K562 (cell line): ENCODE measurements around the gene NTRK2. TPM values are rescaled to one million over a fixed set of nuclear protein-coding genes. Genes with fewer than 3 reads are reported as not detected.

Experiments used
- ATAC-seq: fragments of 200-7000 bp; cut with Tn5 transposase; 3 replicates; pipeline ENCODE4 v1.9.1; 2020; ENCODE audit warnings: moderate library complexity
- BruUV-seq: library from RNA; stranded (reverse); fragments of 400-500 nt; replicated peaks from 2 replicates; lab custom pipeline; 2021; lab: Mats Ljungman, UMichigan
- CTCF ChIA-PET: fragments of 300-600 bp; formaldehyde crosslinking; extraction: SDS; loops from one replicate; lab custom pipeline; 2021; ENCODE audit warnings: low intra/inter-chr PET ratio; lab: Yijun Ruan, JAX
- POLR2A ChIA-PET: fragments of 300-600, 350-650 bp; sonication (Branson Sonifier 250); formaldehyde crosslinking; extraction: SDS; loops from one replicate; lab custom pipeline; 2021; ENCODE audit warnings: antibody characterized with exemption, inconsistent platforms; lab: Yijun Ruan, JAX
- DNase-seq, 4 experiments: peaks; one replicate each; pipeline versions ENCODE4 v3.0.0 to v3.0.0-alpha.2; 2011 to 2018; ENCODE audit warnings: low spot score in 3 of 4, mixed read lengths in 3 of 4; ENCODE audit errors: extremely low read depth in 1 of 4
- FAIRE-seq: peaks from 2 replicates; lab custom pipeline; 2011; peaks lifted over from hg19 to GRCh38; lab: Jason Lieb, UNC
- H2AFZ ChIP-seq: 2 replicates; pipeline ENCODE4 v1.6.0; 2011; ENCODE audit warnings: low read depth, low read length, control low read depth, inconsistent platforms
- H3K27ac ChIP-seq: fragments of 200-600 bp; 3 replicates; pipeline ENCODE4 v1.8.0; 2011; ENCODE audit warnings: low read depth, mild to moderate bottlenecking, control low read depth, inconsistent platforms, low read length, moderate library complexity, mixed read lengths; ENCODE audit errors: extremely low read depth
- H3K27me3 ChIP-seq, 2 experiments: fragments of 300-600 bp in 1 of 2; 2 replicates in 1 of 2; 3 replicates in 1 of 2; pipeline versions ENCODE4 v1.6.0 to v1.8.0; 2011; ENCODE audit warnings: inconsistent platforms in 2 of 2, low read length in 2 of 2, mild to moderate bottlenecking in 1 of 2, mixed read lengths in 1 of 2, moderate library complexity in 1 of 2; ENCODE audit not compliant: control insufficient read depth in 2 of 2, insufficient read depth in 2 of 2
- H3K36me3 ChIP-seq: fragments of 300-600 bp; 3 replicates; pipeline ENCODE4 v1.8.0; 2011; ENCODE audit warnings: mild to moderate bottlenecking, low read length, inconsistent platforms; ENCODE audit not compliant: control insufficient read depth, insufficient read depth
- H3K4me1 ChIP-seq, 2 experiments: fragments of 200-600 bp in 1 of 2; replicated peaks in 1 of 2; 2 replicates in 1 of 2; 3 replicates in 1 of 2; pipeline versions ENCODE4 v1.5.1 to v1.8.0; 2011; ENCODE audit warnings: inconsistent platforms in 2 of 2, low read length in 2 of 2, mild to moderate bottlenecking in 1 of 2, mixed read lengths in 1 of 2, moderate library complexity in 1 of 2; ENCODE audit not compliant: control insufficient read depth in 2 of 2, insufficient read depth in 2 of 2
- H3K4me2 ChIP-seq: 2 replicates; pipeline ENCODE4 v1.6.1; 2011; ENCODE audit warnings: low read length, control low read depth, inconsistent platforms, mixed read lengths; ENCODE audit not compliant: insufficient read depth
- H3K4me3 ChIP-seq: fragments of 200-600 bp; sonication (generic), shearing (Covaris generic); 2 replicates; pipeline ENCODE4 v1.5.1; 2016; ENCODE audit warnings: control low read depth, inconsistent platforms
- H3K79me2 ChIP-seq: fragments of 200-600 bp; 3 replicates; pipeline ENCODE4 v1.8.0; 2011; ENCODE audit warnings: low read length, inconsistent platforms; ENCODE audit not compliant: control insufficient read depth, insufficient read depth
- H3K9ac ChIP-seq, 2 experiments: 2 replicates each; pipeline versions ENCODE4 v1.6.0 to v1.6.1; 2011; ENCODE audit warnings: low read depth in 2 of 2, low read length in 2 of 2, control low read depth in 1 of 2, inconsistent platforms in 1 of 2, mild to moderate bottlenecking in 1 of 2, mixed read lengths in 1 of 2; ENCODE audit not compliant: insufficient read depth in 1 of 2
- H3K9me1 ChIP-seq: one replicate; pipeline ENCODE4 v1.6.0; 2011; ENCODE audit warnings: inconsistent platforms, mild to moderate bottlenecking, low read length, moderate library complexity; ENCODE audit not compliant: control insufficient read depth, insufficient read depth
- H3K9me3 ChIP-seq: replicated peaks from 2 replicates; pipeline ENCODE4 v1.5.1; 2011; ENCODE audit warnings: low read depth, low read length, inconsistent platforms; ENCODE audit not compliant: control insufficient read depth, insufficient read depth
- H4K20me1 ChIP-seq: replicated peaks from 2 replicates; pipeline ENCODE4 v1.6.1; 2011; ENCODE audit warnings: low read length, inconsistent platforms, mixed read lengths; ENCODE audit not compliant: control insufficient read depth, insufficient read depth
- HNRNPLL ChIP-seq: fragments of 200-400 bp; formaldehyde crosslinking; IDR thresholded peaks from 2 replicates; pipeline ENCODE4 v1.6.1; 2017; ENCODE audit warnings: low read length, low read depth, mild to moderate bottlenecking; ENCODE audit not compliant: poor library complexity, severe bottlenecking
- RHOXF2B ChIP-seq: fragments of 250-450 bp; sonication (Bioruptor Pico); conservative IDR thresholded peaks from 2 replicates; pipeline ENCODE4 v1.5.1; 2021
- ZNF740 ChIP-seq, 3 experiments: fragments of 200-800 bp in 1 of 3; sonication (Bioruptor generic) in 1 of 3; sonication (generic) in 1 of 3; formaldehyde crosslinking in 1 of 3; IDR thresholded peaks; 2 replicates each; pipeline versions ENCODE4 v1.6.1 to v1.8.0; 2016 to 2022; ENCODE audit warnings: mild to moderate bottlenecking in 2 of 3, missing compliant biosample characterization in 2 of 3, missing genetic modification characterization in 2 of 3, missing genetic modification reagents in 1 of 3
- WGBS: fragments of 100-300 bp; shearing (Covaris generic); methylation state at CpG from one replicate; pipeline ENCODE4 v1.1.6; 2016; ENCODE audit warnings: low coverage, mixed read lengths; ENCODE audit not compliant: insufficient coverage; ENCODE audit errors: missing lambda C conversion rate; 5-methylcytosine and 5-hydroxymethylcytosine counted together
- in situ Hi-C: fragments of 300-500 bp; cut with MboI; formaldehyde crosslinking; loops from 4 replicates; pipeline ENCODE4 v1.15.0; 2018; ENCODE audit warnings: inconsistent platforms, mixed read lengths
- intact Hi-C: fragments of 100-400 bp; cut with micrococcal nuclease; formaldehyde crosslinking; loops from 2 replicates; pipeline ENCODE4 v1.14.2; 2022
- polyA plus RNA-seq, 8 experiments: library from polyadenylated mRNA; depleted of rRNA in 4 of 8; stranded (reverse) in 5 of 8; unstranded in 3 of 8; fragments of >200 nt; fragmentation: Nextera tagmentation in 2 of 8; fragmentation: Illumina TruSeq in 1 of 8; extraction: Ambion mirVana in 2 of 8; extraction: Trizol in 1 of 8; gene quantifications; 2 replicates each; pipeline versions ENCODE4 v1.2.1 to v1.2.3, GENCODE V29; 2011 to 2014; ENCODE audit warnings: inconsistent platforms in 1 of 8, missing spikeins in 1 of 8
- total RNA-seq, 7 experiments: library from RNA; depleted of rRNA in 6 of 7; stranded (reverse); fragments of >200 nt in 6 of 7; fragmentation: Illumina TruSeq in 2 of 7; extraction: Trizol in 2 of 7; gene quantifications; 2 replicates each; pipeline versions ENCODE4 v1.2.1 to v1.2.3, GENCODE V29; 2011 to 2021; ENCODE audit warnings: low replicate concordance in 1 of 7
- TF ChIP-seq, protein P1 (sequence below): sonication (generic); formaldehyde crosslinking; IDR thresholded peaks from 2 replicates; pipeline ENCODE4 v1.8.1; 2022; ENCODE audit warnings: missing genetic modification reagents
- TF ChIP-seq, protein P2 (sequence below): fragments of 250-450 bp; sonication (Bioruptor Pico); IDR thresholded peaks from 2 replicates; pipeline ENCODE4 v1.4.0; 2020; ENCODE audit warnings: mild to moderate bottlenecking, moderate library complexity
- TF ChIP-seq, protein P3 (sequence below): fragments of 450-650 bp; IDR thresholded peaks from one replicate; pipeline ENCODE4 v1.6.1; 2018; ENCODE audit warnings: mild to moderate bottlenecking, moderate library complexity; ENCODE audit not compliant: partially characterized antibody

NTRK2 gene
- total and polyA plus RNA-seq, 9 of the 15 experiments (the other 6 are each of a cell fraction or from before 2014, with no cell fraction given), result not detected

DNA sequence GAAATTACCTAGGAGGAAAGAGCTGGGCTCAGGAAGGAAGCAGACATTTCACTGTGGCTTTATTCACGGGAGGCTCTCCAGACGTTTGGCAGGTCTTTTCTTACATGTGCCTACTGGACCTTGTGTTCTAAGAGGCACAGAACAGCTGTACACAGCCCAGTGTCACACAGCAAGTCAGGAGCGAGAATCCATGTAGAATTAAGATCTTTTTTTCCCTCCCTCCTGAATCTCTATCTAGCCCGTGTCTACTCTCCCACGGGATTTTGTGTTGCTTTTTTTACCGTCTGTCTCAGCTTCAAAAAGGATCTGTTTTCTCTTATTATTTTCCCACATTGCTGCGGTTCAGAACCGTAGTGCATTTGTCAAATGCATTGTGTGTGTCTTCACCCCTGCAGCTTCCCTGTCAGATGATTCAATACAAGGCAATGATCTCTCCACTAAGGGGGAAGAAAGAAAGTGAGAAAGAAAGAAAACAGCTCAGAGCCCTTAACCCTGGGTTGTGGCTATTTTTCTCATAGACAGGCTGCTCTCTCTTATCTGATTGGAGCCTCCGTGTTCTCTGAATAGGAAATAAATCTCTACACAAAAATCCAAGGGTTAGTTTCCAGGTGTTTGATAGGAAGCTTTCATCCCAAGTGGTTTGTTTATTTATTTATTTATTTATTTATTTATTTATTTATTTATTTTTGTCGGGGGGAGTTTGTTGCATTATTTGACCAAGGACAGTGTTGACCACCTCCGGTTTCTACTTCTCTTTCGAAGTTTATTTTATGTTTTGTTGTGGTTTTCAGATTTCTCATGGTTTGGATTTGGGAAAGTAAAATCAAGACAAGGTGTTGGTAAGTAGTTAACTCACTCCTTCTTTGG lies 191.0 kb downstream of the NTRK2 start:
- no peaks in the 10 kb centered on the region for H3K4me1 ChIP-seq
- ChIA-PET POLR2A (interaction anchor here (0.6 kb wide), 1 partner anchor 185 kb away, joined by 3 read pairs; no protein-coding TSS in a partner anchor), CTCF (no interaction called here)
- no peak for DNase-seq
- no peaks in the 10 kb centered on the region for H3K9me3 ChIP-seq
- no peaks in the 10 kb centered on the region for H3K27me3 ChIP-seq
- no peak for ATAC-seq
- BruUV-seq, result no TSS peak
- TF ChIP-seq HNRNPLL (no peak), RHOXF2B (no peak), ZNF740 (CRISPR knock-in tag; IDR thresholded peaks at IDR 0.05) (no peak), ZNF740 (tag; IDR thresholded peaks at IDR 0.05) (no peak)
- TF ChIP-seq, protein P1, sequence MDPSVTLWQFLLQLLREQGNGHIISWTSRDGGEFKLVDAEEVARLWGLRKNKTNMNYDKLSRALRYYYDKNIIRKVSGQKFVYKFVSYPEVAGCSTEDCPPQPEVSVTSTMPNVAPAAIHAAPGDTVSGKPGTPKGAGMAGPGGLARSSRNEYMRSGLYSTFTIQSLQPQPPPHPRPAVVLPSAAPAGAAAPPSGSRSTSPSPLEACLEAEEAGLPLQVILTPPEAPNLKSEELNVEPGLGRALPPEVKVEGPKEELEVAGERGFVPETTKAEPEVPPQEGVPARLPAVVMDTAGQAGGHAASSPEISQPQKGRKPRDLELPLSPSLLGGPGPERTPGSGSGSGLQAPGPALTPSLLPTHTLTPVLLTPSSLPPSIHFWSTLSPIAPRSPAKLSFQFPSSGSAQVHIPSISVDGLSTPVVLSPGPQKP, result no peak
- TF ChIP-seq, protein P2, sequence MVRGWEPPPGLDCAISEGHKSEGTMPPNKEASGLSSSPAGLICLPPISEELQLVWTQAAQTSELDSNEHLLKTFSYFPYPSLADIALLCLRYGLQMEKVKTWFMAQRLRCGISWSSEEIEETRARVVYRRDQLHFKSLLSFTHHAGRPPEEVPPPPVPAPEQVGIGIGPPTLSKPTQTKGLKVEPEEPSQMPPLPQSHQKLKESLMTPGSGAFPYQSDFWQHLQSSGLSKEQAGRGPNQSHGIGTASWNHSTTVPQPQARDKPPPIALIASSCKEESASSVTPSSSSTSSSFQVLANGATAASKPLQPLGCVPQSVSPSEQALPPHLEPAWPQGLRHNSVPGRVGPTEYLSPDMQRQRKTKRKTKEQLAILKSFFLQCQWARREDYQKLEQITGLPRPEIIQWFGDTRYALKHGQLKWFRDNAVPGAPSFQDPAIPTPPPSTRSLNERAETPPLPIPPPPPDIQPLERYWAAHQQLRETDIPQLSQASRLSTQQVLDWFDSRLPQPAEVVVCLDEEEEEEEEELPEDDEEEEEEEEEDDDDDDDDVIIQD (CRISPR knock-in tag), result no peak
- TF ChIP-seq, protein P3, sequence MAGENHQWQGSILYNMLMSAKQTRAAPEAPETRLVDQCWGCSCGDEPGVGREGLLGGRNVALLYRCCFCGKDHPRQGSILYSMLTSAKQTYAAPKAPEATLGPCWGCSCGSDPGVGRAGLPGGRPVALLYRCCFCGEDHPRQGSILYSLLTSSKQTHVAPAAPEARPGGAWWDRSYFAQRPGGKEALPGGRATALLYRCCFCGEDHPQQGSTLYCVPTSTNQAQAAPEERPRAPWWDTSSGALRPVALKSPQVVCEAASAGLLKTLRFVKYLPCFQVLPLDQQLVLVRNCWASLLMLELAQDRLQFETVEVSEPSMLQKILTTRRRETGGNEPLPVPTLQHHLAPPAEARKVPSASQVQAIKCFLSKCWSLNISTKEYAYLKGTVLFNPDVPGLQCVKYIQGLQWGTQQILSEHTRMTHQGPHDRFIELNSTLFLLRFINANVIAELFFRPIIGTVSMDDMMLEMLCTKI, result no peak
- 0% methylated on average over 11 of the region's 12 CpGs for WGBS
- H3K27ac ChIP-seq, result no peak overlapping the region
- no peak overlapping the region for H2AFZ ChIP-seq
- no peaks in the 10 kb centered on the region for H3K79me2 ChIP-seq
- FAIRE-seq, result no peak
- no peak overlapping the region for H3K4me3 ChIP-seq
- intact Hi-C loops, result no loop called here
- H3K4me2 ChIP-seq, result no peak overlapping the region
- in situ Hi-C loops, result no loop called here
- no peaks in the 10 kb centered on the region for H3K36me3 ChIP-seq
- H4K20me1 ChIP-seq, result no peaks in the 10 kb centered on the region
- no peaks in the 10 kb centered on the region for H3K9me1 ChIP-seq
- H3K9ac ChIP-seq, result no peak overlapping the region
